WERI-Rb-1 (cell line): Measurements from ENCODE around the gene NUP98.

Experiments
- DNase-seq: peaks from one replicate; pipeline ENCODE4 v3.0.0-alpha.2; 2020
- H3K27ac ChIP-seq: fragments of 250-450 bp; sonication (Bioruptor Pico); 2 replicates; pipeline ENCODE4 v1.5.1; 2020; ENCODE audit warnings: mild to moderate bottlenecking, moderate library complexity
- H3K27me3 ChIP-seq: fragments of 250-450 bp; sonication (Bioruptor Pico); 2 replicates; pipeline ENCODE4 v1.5.1; 2021; ENCODE audit warnings: mild to moderate bottlenecking, low read depth, moderate library complexity; ENCODE audit not compliant: insufficient read depth, severe bottlenecking
- H3K36me3 ChIP-seq: fragments of 250-450 bp; sonication (Bioruptor Pico); 2 replicates; pipeline ENCODE4 v1.5.1; 2020; ENCODE audit warnings: mild to moderate bottlenecking, moderate library complexity
- H3K4me3 ChIP-seq: 2 replicates; pipeline ENCODE4 v1.5.1; 2011; ENCODE audit warnings: low read depth, mild to moderate bottlenecking, control low read depth, low read length
- H3K9me3 ChIP-seq: fragments of 250-450 bp; sonication (Bioruptor Pico); 2 replicates; pipeline ENCODE4 v1.5.1; 2021; ENCODE audit warnings: mild to moderate bottlenecking, moderate library complexity; ENCODE audit not compliant: severe bottlenecking
- CTCF ChIP-seq: IDR thresholded peaks from 2 replicates; pipeline ENCODE4 v1.5.1; 2011; ENCODE audit warnings: low read depth, mild to moderate bottlenecking, control low read depth, inconsistent platforms, low read length

The NUP98 gene

GRCh38 chr11:3683039-3683438 lies 114.3 kb downstream of the NUP98 start:
- DNase-seq = no peak
- Histone ChIP-seq H3K9me3 (no peaks in the 10 kb centered on the region), H3K4me3 (no peak overlapping the region), H3K27me3 (no peaks in the 10 kb centered on the region), H3K36me3 (peaks cover 96% of the 10 kb centered on the region), H3K27ac (no peak overlapping the region)
- 0 out of 2 replicates have a peak, but pooled peaks have one; percentile 15 for TF ChIP-seq CTCF

GRCh38 chr11:3679077-3679476 lies 118.3 kb downstream of the NUP98 start:
- no peaks in the 10 kb centered on the region for H3K9me3 ChIP-seq
- no peak overlapping the region for H3K27ac ChIP-seq
- TF ChIP-seq CTCF = no peak
- H3K27me3 ChIP-seq = no peaks in the 10 kb centered on the region
- no peak overlapping the region for H3K4me3 ChIP-seq
- H3K36me3 ChIP-seq = peaks cover 91% of the 10 kb centered on the region
- DNase-seq = no peak

- DNase-seq = no peak
- no peak for TF ChIP-seq CTCF
- H3K36me3 ChIP-seq = peaks cover 65% of the 10 kb centered on the region
Observed at GRCh38 chr11:3675971-3676370, 121.4 kb downstream of the NUP98 start.

GRCh38 chr11:3674189-3674588 lies 123.2 kb downstream of the NUP98 start:
- H3K9me3 ChIP-seq = no peaks in the 10 kb centered on the region
- H3K4me3 ChIP-seq = no peak overlapping the region
- H3K27ac ChIP-seq = no peak overlapping the region
- H3K36me3 ChIP-seq = peaks cover 54% of the 10 kb centered on the region
- no peak for TF ChIP-seq CTCF
- H3K27me3 ChIP-seq = no peaks in the 10 kb centered on the region
- no peak for DNase-seq

More at GRCh38 chr11:3675971-3676370, 121.4 kb downstream of the NUP98 start:
- Histone ChIP-seq H3K27ac (no peak overlapping the region), H3K27me3 (no peaks in the 10 kb centered on the region), H3K9me3 (no peaks in the 10 kb centered on the region), H3K4me3 (no peak overlapping the region)

DNA sequence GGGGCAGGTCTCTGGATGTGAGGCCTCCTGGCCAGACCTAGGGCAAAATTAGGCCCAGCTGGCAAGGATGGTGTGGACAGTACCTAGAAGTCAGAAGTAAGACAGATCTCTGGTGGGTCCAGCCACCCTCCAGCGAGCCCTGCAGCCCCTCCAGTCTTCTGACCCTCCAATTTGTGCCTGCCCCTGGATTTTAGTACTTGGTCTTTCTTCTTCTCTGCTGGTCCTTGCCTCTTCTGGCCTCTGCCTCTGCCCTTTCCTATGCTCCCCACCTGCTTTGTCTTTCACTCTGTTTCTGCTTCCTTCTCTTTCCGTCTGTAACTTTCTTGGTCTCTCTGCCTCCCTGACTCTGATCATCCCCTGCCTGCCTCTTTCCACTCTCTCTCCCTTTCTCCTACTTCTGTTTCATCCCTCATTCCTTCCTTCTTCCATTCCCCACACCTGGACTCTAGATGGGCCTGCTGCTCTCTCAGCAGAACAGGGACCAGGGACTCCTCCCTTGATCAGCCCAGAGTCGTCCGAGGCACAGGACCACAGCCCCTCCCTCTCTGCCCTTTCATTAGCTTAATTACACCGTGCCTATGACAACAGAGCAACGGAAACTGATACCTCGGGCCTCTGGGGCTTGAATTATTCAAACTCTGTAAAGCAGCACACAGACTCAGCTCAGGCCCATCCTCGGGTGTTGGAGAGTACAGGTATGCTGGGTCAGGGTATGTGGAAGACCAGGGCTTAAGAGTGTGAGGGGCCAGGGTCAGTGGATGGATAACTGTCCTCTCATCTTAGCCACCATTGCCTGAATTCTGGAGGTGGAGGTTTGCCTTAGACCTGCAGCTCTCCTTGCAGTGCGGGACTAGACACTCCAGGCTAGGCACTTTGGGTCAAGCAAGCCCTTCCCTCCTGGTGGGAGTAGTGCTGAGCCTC lies 125.8 kb downstream of the NUP98 start, which contains the start of gene CHRNA10:
CHRNA10 (minus strand) TSS at position 51 of the 921 bp plus-strand sequence. CDS start 72 bp downstream, outside the sequence.
- H3K9me3 ChIP-seq = no peaks in the 10 kb centered on the region
- no peaks in the 10 kb centered on the region for H3K27me3 ChIP-seq
- DNase-seq = no peak
- peaks cover 44% of the 10 kb centered on the region for H3K36me3 ChIP-seq
- H3K27ac ChIP-seq = no peak within 1 kb of the TSS
- H3K4me3 ChIP-seq = no peak within 1 kb of the TSS
- TF ChIP-seq CTCF = no peak
